NCI-H2227 (cell line): Measurements from ENCODE around the gene TTC29.
"Not testable (repeated sequence)": the region's sequence is repeated elsewhere in the genome, so short reads cannot be mapped to it uniquely, and the experiment has no call there.

Source experiments
- DNase-seq: peaks from one replicate; lab custom pipeline; 2025; ENCODE audit not compliant: unreplicated experiment; lab: John Stamatoyannopoulos, UW

TTC29 gene

DNA sequence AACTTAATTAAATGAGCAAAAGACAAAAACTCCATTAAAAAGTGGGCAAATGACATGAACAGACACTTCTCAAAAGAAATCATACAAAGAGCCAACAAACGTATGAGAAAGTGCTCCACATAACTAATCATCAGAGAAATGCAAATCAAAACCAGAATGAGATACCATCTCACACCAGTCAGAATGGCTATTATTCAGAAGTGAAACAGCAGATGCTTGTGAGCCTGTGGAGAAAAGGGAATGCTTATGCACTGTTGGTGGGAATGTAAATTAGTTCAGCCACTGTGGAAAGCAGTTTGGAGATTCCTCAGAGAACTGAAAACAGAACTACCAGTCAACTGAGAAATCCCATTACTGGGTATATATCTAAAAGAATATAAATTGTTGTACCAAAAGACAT is 222.1 kb downstream of the TTC29 start:
- DNase-seq, result not testable (repeated sequence)

GRCh38 chr4:146709956-146710355 is 235.7 kb downstream of the TTC29 start:
- no peak for DNase-seq

GRCh38 chr4:146699910-146700309 is 245.8 kb downstream of the TTC29 start:
- no peak for DNase-seq

DNA sequence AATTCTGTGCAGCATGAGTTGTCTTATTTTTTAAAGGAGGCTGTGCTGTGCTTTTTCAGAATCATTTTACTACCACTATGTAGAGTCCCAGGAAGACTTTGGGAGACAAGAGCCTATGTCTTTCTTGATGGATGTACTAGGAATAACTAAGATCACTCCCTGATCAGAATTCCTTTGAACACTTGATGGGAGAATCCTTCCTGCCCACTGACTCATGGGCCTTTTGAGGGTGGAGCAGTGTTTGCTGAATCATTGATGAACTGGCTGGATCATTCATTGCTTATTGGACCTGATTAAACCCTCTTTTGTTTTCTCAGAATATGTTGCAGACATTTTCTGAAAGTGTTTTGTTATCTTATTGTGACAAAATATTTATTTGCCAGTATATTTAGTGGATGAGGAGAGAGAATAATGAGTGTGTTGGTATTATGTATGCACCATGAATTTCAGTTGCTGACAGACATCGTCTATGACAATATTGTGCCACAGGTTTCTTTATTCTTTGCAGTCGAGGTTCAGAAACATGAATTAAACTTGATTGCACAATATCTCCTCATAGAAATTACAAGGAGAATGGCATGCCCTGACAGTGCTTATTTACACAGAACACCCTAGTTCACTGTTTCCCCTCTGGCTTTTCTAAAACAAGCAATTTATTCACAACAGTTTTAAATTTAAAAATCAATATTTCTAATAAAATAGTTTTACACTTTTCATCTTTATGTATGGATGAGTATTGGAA is 270.7 kb downstream of the TTC29 start:
- DNase-seq, result no peak

DNA sequence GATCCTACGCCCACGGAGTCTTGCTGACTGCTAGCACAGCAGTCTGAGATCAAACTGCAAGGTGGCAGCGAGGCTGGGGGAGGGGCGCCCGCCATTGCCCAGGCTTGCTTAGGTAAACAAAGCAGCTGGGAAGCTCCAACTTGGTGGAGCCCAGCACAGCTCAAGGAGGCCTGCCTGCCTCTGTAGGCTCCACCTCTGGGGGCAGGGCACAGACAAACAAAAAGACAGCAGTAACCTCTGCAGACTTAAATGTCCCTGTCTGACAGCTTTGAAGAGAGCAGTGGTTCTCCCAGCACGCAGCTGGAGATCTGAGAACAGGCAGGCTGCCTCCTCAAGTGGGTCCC is 281.7 kb downstream of the TTC29 start:
- DNase-seq, result not testable (repeated sequence)

GRCh38 chr4:146661367-146661766 is 284.3 kb downstream of the TTC29 start:
- no peak for DNase-seq
